Stimulated activated CD4-positive, alpha-beta T cell treated with anti-CD3 and anti-CD28 coated beads, Interleukin-15, amount 100 ng/mL, for 24 hours (primary cell): Measurements from ENCODE around the gene GGN.
"Not testable (repeated sequence)": the region's sequence is repeated elsewhere in the genome, so short reads cannot be mapped to it uniquely, and the experiment has no call there.

ENCODE experiments used
- DNase-seq: peaks from one replicate; pipeline ENCODE4 v3.0.0-alpha.2; 2020

Gene GGN, protein sequence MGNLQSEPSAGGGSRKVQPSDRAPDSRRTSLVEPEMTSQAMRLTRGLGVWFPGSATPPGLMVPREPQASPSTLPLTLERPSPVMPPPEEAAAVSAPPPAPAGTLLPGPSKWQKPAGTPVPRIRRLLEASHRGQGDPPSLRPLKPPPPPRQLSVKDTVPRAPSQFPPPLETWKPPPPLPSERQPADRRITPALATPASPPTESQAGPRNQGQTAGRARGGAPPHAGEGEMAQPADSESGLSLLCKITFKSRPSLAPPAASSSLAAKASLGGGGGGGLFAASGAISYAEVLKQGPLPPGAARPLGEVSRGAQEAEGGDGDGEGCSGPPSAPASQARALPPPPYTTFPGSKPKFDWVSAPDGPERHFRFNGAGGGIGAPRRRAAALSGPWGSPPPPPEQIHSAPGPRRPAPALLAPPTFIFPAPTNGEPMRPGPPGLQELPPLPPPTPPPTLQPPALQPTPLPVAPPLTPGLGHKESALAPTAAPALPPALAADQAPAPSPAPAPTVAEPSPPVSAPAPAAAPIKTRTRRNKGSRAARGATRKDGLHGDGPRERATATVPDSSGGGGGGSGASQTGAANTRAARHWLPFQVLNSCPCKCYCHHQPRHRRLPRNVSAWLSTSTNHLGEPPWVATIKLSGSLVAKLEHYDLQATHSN

DNA sequence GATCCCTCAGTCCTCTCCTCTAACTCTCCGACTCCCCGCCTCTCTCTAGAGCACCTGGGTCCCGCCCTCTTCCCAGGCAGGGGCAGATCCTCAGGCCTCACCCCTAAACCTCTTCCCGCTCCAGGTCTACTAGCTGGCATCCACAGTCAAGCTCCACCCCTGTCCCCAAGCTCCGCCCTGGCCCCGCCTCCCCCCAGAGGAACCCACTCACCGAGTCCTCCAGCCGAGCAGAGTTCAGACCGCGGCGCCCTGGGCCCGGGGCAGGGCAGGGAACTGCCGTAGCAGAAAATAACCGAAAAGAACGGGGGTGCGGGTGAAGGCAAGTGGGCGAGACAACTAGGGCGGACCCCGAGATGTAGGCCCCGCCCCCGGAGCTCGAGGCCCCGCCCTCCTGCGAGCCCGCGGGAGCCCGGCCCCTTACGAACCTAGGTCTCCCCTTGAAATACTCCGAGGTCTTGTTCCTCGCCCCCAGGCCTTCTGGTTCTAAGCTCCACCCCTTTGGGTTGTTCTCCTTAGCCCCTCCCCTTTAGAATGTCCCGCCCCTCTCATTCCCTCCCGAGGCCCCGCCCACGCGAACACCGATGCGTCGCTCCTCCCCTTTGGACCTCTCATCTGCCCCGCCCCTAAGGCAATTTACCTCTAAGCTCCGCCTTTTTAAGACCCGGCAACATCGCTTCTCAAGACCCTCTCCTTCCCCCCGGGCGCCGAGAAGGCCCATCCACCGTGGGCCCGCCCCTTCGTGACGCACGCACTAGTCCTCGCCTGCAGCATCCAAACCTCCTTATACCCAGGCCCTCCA is at the start of gene GGN:
Gene GGN, minus strand, starts transcription at position 485 of the 799 bp plus-strand sequence. CDS start 773 bp downstream, outside the sequence.
- DNase-seq: peak; percentile 87

DNA sequence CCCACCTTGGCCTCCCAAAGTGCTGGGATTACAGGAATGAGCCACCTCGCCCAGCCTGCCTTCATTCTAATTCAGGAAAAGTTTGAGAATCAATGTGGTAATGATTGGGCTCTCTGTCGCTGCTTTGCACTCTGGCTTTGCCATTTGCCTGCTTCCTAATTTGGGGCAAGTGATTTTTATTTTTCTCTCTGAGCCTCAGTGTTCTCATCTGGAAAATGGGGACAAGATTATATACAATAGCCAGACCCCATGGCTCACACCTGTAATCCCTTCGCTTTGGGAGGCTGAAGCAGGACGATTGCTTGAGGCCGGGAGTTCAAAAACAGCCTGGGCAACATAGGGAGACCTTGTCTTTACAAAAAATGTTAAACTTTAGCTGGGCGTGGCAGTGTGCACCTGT is 49.5 kb upstream of the GGN start:
- DNase-seq: no peak

DNA sequence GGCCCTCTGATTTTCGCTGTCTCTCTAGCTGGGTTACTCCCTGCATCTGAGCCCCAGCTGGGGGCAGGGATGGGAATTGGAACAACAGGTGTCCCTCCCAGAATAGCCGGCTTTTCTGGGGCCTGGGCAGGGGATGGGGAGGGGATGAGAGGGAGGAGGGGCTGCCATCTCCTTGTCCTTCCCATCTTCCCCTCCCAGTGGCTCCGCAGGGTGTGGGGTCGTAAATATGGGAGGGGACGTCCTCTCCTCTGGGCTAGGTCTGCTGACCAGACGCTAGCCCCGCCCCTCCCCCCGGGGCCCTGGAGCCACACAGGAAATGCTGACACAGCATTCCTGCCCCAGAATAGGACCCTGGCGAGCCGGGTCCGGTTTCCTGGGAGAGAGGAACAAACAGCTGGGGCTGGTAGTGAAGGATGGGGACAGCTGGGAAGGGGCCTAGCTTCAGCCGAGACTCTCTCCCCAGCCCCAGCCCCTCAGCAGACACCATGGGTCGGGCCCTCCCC is 46.8 kb upstream of the GGN start:
- no peak for DNase-seq

DNA sequence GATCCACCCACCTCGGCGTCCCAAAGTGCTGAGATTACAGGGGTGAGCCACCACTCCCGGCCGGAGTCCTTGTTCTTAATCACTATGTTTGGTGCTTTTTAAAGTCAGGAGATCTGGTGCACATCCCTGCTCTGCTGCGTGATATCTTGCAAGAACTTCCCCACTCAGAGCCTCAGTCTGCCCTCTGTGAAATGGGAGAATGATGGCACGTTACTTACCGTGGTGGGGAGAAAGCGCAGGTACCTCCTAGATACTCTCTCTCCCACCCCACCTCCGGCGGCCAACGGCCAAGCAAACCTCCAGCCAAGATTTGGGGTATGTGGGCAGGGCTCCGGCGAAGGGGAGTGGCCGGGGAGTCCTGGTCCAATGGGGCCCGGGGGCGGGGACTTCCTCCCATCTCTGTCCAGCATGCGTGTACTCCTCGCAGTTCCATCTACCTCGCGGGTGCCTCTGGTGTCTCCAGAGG is 45.5 kb upstream of the GGN start, which contains the start of gene RYR1:
Gene RYR1, plus strand, starts transcription at position 424 of the 466 bp plus-strand sequence. CDS start 139 bp downstream, outside the sequence.
- peak; percentile 84 for DNase-seq

DNA sequence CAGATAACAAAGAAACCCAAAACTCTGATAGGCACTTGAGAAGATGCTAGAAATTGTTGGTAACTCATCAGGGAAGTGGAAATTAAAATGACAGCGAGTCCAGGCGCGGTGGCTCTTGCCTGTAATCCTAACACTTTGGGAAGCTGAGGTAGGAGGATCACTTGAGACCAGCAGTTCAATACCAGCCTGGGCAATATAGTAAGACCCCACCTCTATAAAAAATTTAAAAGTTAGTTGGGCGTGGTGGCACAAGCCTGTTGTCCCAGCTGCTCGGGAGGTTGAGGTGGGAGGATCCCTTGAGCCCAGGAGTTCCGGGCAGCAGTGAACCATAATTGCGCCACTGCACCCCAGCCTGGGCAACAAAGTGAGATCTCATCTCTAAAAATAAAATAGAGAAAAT is 43.1 kb upstream of the GGN start:
- no peak for DNase-seq

DNA sequence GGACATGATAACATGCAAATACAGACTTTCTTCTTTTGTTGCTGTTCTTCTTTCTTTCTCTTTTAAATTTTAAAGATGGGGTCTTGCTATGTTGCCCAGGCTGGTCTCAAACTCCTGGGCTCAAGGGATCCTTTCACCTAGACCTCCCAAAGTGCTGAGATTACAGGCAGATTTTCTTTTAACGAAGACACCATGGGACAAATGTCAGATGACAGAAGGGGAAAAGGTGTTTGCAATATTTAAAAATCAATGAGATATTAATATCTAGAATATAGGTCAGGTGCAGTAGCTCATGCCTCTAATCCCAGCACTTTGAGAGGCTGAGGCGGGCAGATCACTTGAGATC is 42.0 kb upstream of the GGN start:
- no peak for DNase-seq

DNA sequence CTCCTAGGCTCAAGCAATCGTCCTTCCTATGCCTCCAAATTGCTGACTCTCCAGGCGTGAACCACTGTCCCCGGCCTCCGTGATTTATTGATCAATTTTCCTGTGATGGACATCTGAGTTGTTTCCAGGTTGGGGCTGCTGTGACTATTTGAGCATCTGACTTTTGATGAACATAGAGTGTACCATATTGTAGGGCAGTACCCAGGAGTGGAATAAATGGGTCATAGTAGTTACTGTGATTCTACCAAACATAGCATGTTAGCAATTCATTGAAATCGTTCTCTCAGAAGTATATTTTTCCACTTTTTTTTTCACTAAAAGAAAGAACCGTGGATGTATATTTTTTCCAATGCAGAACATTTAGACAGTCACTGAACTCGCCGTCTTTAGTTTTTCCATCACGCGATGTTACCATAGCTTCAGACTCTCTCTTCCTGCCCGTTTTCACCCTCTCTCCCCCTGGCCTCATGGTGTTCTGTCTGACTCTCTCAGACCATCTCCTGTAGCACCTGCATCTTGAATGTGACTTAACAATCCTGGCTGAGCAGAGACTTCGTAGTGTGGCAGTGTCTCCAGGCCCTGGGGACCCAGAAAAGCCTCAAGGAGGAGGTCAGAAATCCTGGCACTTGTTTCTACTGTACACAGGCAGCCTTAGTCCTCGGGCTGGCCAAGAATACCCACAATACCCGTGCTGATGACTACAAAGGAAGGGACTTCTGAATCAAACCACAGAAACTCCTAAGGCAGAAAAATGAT is 41.4 kb upstream of the GGN start:
- DNase-seq: peak; percentile 71

DNA sequence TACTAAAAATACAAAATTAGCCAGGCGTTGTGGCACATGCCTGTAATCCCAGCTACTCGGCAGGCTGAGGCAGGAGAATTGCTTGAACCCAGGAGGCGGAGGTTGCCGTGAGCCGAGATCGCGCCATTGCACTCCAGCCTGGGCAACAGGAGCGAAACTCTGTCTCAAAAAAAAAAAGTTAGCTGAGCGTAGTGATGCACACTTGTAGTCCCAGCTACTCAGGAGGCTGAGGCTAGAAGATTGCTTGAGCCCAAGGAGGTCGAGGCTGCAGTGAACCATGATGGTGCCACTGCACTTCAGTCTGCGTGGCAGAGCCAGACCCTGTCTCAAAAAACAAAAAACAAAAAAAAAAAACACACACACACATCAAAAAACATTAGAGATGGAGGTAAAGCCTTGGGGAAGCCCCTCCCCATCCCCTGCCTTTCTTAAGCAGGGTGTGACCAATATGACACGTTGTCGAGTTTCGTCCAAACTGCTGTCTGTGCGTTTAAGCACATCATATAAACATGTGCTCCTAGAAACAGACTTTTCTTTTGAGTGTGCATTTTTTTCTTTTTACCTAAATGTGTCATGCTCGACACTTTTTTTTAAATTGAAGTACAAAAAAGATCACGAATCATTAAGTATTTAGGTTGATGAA is 39.3 kb upstream of the GGN start:
- peak; percentile 79 for DNase-seq

DNA sequence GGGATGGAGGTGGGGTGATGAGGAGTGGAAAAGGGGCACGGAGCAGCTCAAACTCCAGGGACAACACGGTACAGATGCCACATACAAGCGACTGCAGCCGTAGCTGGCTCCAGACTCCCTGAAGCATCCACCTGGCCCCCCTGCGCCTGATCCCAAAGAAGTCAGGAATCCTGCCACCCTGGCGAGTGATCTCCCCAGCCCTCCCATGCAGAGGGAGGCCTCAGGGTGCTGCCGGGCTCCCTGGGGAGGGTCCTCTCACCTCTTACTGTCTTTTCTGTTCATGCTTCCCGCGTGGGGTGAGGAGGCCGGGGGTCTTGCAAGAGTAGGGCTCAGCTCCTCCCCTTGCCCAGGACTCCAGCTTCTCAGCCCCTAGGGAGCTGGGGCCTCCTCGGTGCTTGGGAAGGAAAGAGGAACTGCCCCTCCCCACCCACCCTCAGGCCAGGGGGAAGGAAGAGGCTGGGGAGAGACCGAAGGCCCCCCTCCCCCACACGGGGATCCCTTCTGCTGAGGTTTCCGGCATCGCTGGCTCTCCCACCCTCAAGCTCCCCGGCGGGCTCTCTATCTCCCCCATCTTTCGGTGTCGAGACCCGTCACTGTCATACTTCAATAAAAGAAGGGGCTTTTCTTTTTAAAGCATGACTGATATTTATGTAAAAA is 38.1 kb upstream of the GGN start, which contains the start of gene RASGRP4:
Gene RASGRP4, minus strand, starts transcription at position 410 of the 657 bp plus-strand sequence. Its CDS starts 128 bp downstream, at position 282.
- DNase-seq: peak; percentile 71

DNA sequence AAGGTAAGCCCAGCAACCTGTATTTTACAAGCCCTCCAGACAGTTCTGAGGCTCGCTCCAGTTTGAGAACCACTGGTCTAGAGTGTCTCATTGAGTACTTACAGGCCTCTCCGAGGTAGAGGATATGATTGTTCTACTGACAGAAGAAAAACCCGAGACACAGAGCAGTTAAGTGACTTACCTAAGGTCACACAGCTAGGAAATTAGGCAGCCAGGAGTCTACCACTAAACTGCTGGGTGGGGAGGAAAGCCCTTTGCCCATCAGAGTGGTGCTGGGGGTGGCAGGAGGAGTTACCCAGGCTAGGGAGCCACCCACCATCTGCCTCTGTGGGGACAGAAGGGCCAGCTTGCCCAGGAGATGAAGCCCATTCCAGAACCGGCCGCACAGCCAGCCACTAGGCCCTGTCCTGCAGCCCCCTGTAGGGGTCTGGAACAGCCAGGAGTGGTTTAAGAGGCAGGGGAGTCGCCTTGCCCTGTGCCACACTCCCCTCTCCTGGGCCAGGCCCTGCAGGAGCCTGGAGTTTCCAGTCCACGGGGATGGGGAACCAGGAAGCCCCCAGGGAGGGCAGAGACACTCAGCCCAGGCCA is 37.5 kb upstream of the GGN start:
- no peak for DNase-seq

DNA sequence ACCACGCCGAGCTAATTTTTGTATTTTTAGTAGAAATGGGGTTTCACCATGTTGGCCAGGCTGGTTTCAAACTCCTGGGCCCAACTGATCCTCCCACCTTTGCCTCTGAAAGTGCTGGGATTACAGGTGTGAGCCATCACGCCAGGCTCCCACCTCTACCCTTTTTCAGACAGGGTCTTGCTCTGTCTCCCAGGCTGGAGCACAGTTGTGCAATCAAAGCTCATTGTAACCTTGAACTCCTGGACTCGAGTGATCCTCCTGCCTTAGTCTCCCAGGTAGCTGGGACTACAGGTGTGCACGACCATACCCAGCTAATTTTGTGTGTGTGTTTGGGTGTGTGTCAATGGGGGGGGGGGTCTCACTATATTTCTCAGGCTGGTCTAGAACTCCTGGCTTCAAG is 36.4 kb upstream of the GGN start:
- no peak for DNase-seq

DNA sequence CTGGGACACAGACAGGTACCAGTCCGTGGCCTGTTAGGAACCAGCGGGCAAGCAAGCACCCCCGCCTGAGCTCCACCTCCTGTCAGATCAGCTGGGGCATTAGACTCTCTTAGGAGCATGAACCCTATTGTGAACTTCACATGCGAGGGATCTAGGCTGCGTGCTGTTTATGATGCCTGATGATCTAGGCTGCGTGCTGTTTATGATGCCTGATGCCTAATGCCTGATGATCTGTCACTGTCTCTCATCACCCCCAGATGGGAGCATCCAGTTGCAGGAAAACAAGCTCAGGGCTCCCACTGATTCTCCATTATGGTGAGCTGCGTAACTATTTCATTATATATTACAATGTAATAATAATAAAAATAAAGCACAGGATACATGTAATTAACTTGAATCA is 34.6 kb upstream of the GGN start:
- DNase-seq: no peak

DNA sequence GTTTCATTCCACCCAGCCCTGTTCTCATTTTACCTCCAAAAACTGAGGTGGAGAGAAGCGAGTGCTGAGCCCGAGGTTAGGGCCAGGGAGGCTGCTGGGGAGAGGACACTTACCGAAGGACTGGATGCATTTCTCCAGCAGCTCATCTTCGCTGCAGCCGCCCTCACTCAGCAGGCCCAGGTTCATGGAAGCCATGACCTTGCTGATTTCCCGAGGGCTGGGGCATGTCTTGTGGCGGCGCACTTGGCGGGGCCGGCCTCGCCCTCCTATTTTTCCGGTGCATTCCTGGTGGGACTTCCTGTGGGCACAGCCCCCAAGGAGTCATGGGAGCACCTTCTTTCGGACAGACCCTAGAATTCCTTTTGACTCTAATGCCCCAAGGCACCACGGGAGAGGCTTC is 34.0 kb upstream of the GGN start:
- no peak for DNase-seq

DNA sequence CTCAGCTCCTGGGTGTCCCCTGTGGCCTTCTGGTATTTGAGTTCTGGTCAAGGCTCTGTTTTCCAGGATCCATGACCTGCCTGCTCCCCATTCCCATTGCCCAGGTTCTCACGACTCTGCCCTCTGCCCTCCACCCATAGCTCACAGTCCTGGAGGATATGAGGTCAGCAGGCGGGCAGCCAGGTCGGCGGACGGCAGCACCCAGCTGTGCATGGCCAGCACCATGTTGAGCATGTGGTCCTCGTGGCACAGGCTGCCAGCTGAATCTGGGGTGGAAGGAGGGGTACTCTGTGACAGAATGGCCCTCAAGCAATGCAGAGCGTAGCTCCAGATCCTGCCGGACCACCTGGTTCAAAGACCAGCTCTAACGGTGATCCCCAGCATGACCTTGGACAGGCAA is 33.1 kb upstream of the GGN start:
- no peak for DNase-seq

DNA sequence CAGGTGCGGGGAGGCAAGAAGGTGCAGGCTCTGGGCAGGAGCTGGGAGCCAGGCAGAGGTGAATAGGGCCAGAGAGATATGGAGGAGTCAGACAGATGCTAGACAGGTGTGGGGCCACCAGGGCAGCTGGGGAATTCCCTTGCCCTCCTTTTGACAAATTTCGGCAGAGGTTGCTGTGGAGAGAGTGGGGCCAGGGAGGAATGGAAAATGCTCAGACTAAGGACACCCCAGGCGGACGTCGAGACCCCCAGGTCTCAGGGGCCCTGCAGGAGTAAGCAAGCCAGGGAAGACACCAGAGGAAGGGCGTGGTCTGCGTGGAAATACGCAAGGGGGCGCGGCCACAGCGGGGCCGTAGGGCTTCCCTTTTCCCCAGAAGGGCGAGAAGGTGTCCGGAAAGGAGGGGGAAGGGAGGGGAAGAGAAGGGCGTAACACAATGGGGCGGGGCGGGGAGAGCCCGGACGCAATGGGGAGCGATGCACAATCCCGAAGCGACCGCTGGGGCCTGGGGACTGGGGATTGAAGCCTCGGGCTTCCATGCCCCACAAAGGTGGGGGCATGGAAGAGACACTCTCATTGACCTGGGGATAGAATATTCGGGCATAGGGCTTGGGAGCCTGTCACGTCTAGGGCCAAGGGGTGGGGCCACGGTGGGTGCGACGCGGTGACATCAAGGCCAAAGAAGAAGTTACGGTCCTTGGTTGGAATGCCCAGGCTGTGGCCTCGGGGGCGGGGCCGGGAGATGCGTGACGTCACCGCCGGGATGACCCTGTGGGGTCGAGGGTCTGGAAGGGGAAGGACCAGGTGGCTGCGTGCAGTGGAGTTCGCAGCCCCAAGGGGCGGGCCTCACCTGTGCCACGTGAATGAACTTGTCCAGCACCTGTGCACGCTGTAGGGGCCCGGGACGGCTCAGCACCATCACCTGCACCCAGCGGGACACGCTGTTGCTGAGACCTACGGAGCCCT is 30.0 kb upstream of the GGN start:
- DNase-seq: peak; percentile 82

DNA sequence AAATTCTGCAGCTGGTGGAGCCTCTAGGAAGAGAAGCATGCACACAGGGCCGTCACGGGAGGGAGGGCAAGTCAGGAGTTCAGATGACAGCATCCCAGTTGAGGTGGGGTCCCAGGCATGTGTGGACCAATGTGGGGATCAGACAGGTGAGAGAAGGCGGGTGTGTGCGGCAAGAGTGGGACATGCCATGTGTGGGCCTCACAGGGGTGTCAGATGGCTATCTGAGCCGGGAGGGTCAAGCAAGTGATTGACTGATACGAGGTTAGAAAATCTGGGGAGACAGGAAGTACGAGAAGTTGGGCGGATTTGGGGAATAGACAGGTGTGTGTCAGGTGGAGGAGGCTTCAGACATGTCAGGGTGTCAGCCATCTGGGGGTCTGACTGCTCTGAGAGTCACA is 29.3 kb upstream of the GGN start:
- DNase-seq: no peak

DNA sequence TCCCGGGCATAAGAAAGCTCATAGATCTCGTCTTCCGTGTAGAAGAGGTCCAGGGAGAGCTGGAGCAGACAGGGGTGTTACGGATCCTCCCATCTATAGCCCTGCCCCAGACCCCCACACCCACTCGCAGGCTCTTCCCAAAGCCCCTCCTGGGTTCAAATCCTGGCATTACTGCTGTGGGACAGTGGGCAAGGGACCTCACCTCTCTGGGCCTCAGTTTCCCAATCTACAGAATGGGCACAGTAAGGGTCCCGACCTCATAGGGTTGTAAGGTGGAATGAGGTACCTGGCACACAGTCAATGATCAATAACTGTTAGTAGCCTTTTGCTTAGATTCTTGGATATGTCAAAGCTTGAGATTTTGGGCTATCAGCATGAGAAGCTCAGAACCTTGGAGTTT is 25.6 kb upstream of the GGN start:
- no peak for DNase-seq

DNA sequence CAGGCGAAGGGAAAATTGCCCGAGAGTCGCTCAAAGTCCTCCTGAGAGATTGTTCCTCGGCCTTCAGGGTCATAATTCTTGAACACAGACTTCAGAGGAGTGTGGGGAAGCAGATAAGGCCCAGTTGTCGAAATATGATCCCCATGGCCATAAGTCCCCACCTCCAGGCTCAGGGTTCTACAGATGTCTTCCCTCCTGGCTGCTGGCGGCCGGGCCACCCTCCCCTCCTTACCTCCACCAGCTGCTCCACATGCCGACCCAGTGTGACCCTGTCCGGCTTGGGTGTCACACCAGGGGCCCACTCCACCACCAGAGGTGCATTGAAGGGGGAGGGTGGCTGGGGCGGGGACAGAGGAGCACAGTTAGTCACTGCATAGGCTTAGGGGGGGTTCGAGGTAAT is 25.1 kb upstream of the GGN start:
- no peak for DNase-seq

DNA sequence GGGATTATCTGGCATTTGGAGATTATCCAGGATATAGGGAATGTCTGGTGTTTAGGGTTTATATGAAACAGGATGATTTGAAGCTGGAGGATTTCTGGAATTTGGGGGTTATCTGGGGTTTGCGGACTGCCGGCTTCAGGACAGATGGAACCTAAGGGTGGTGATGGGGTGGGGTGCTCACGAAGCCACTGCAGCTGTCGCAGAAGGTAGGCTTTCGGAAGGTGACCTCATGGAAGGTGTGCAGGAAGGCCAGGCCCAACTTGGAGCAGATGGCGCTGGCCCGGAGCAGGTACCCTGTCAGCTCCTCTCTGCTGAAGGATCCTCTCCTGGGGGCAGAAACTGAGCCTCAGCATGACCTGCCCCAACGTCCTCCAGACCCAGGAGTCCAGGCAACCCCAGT is 24.7 kb upstream of the GGN start:
- DNase-seq: no peak

DNA sequence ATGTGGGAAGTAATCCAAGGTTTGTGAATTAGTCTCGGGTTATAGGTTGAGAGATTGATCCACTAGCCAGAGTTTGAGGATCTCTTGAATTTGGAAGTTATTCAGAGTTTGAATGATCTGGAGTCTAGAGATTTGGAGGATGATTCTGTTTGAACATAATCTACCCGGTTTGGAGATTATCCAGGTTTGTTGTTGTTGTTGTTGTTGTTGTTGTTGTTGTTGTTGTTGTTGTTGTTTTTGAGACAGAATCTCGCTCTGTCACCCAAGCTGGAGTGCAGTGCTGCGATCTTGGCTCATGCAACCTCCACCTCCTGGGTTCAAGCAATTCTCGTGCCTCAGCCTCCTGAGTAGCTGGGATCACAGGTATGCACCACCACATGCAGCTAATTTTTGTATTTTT is 24.1 kb upstream of the GGN start:
- DNase-seq: not testable (repeated sequence)
